GM23338 (cell line): Measurements from ENCODE around the gene BCL2L12. TPM values are rescaled to one million over a fixed set of nuclear protein-coding genes. Genes with fewer than 3 reads are reported as not detected.

ENCODE experiments used
- ATAC-seq: fragments of 200-7000 bp; cut with Tn5 transposase; 3 replicates; pipeline ENCODE4 v1.9.1; 2020
- DNase-seq: peaks from one replicate; pipeline ENCODE4 v3.0.0-alpha.2; 2015; ENCODE audit warnings: low spot score
- H2AFZ ChIP-seq: fragments of 200-600 bp; sonication (generic); 2 replicates; pipeline ENCODE4 v1.8.0; 2016; ENCODE audit warnings: antibody characterized with exemption, mild to moderate bottlenecking, moderate library complexity
- H3F3A ChIP-seq: fragments of 200-600 bp; sonication (generic); replicated peaks from 2 replicates; pipeline ENCODE4 v1.8.0; 2017; ENCODE audit warnings: antibody characterized with exemption, mixed run types, low read depth
- H3K27ac ChIP-seq: fragments of 200-600 bp; sonication (generic); 2 replicates; pipeline ENCODE4 v1.6.1; 2016; ENCODE audit warnings: low read depth
- H3K27me3 ChIP-seq: fragments of 200-600 bp; sonication (generic); 2 replicates; pipeline ENCODE4 v1.8.0; 2016; ENCODE audit warnings: mild to moderate bottlenecking, mixed run types, moderate library complexity; ENCODE audit not compliant: insufficient read depth
- H3K36me3 ChIP-seq: fragments of 200-600 bp; sonication (generic); 2 replicates; pipeline ENCODE4 v1.8.0; 2016; ENCODE audit warnings: mild to moderate bottlenecking; ENCODE audit not compliant: insufficient read depth
- H3K4me1 ChIP-seq: fragments of 200-600 bp; sonication (generic); 2 replicates; pipeline ENCODE4 v1.8.0; 2016; ENCODE audit warnings: mild to moderate bottlenecking, moderate library complexity; ENCODE audit not compliant: insufficient read depth
- H3K4me2 ChIP-seq: fragments of 200-600 bp; sonication (generic); 2 replicates; pipeline ENCODE4 v1.7.1; 2017; ENCODE audit warnings: mixed run types
- H3K4me3 ChIP-seq: fragments of 200-600 bp; sonication (generic); 2 replicates; pipeline ENCODE4 v1.6.1; 2016; ENCODE audit warnings: mixed run types
- H3K79me2 ChIP-seq: fragments of 200-600 bp; sonication (generic); replicated peaks from 2 replicates; pipeline ENCODE4 v1.8.0; 2017; ENCODE audit warnings: mild to moderate bottlenecking; ENCODE audit not compliant: insufficient read depth
- H3K9me2 ChIP-seq: fragments of 200-600 bp; sonication (generic); 2 replicates; pipeline ENCODE4 v1.8.0; 2017; ENCODE audit not compliant: insufficient read depth
- H4K20me1 ChIP-seq: fragments of 200-600 bp; sonication (generic); replicated peaks from 2 replicates; pipeline ENCODE4 v1.8.0; 2017; ENCODE audit warnings: mild to moderate bottlenecking; ENCODE audit not compliant: insufficient read depth
- H3K27ac Mint-ChIP-seq: 2 replicates; pipeline ENCODE4 v1.8.0; 2020; ENCODE audit warnings: inconsistent platforms, mild to moderate bottlenecking, moderate library complexity, mixed read lengths
- H3K27me3 Mint-ChIP-seq: 3 replicates; pipeline ENCODE4 v1.8.0; 2022; ENCODE audit warnings: low read depth, mild to moderate bottlenecking, moderate library complexity, mixed read lengths, inconsistent platforms; ENCODE audit not compliant: insufficient read depth, poor library complexity
- H3K36me3 Mint-ChIP-seq: 3 replicates; pipeline ENCODE4 v1.8.0; 2021; ENCODE audit warnings: low read depth, mild to moderate bottlenecking, inconsistent platforms, moderate library complexity, mixed read lengths
- H3K4me1 Mint-ChIP-seq: 3 replicates; pipeline ENCODE4 v1.8.0; 2020; ENCODE audit warnings: mild to moderate bottlenecking, inconsistent platforms, mixed read lengths
- H3K4me3 Mint-ChIP-seq: 3 replicates; pipeline ENCODE4 v1.8.0; 2021; ENCODE audit warnings: moderate library complexity, mild to moderate bottlenecking, inconsistent platforms, mixed read lengths
- H3K9me3 Mint-ChIP-seq: 3 replicates; pipeline ENCODE4 v1.8.0; 2020; ENCODE audit warnings: moderate library complexity, mild to moderate bottlenecking, inconsistent platforms, mixed read lengths
- CREB1 ChIP-seq: fragments of 250-450 bp; sonication (Bioruptor Pico); IDR thresholded peaks from 2 replicates; pipeline ENCODE4 v1.5.0; 2020; ENCODE audit warnings: low read depth, mild to moderate bottlenecking, moderate library complexity
- CTCF ChIP-seq, 2 experiments: fragments of 200-600 bp in 1 of 2; sonication (generic) in 1 of 2; conservative IDR thresholded peaks; 2 replicates each; pipeline versions ENCODE4 v1.5.1 to v1.6.1; 2016 to 2017; ENCODE audit warnings: antibody characterized with exemption in 2 of 2, low read depth in 2 of 2, mild to moderate bottlenecking in 2 of 2, moderate library complexity in 1 of 2
- ETS1 ChIP-seq: IDR thresholded peaks from 2 replicates; pipeline ENCODE4 v1.6.1; 2016; ENCODE audit warnings: antibody characterized with exemption
- NANOG ChIP-seq: IDR thresholded peaks from 2 replicates; pipeline ENCODE4 v1.6.1; 2016; ENCODE audit warnings: antibody characterized with exemption, borderline replicate concordance
- POLR2AphosphoS5 ChIP-seq: IDR thresholded peaks from 2 replicates; pipeline ENCODE4 v1.6.1; 2016; ENCODE audit warnings: antibody characterized with exemption, low read depth
- STAT1 ChIP-seq: IDR thresholded peaks from one replicate; pipeline ENCODE4 v1.6.1; 2016; ENCODE audit warnings: antibody characterized with exemption; ENCODE audit not compliant: unreplicated experiment
- ZNF331 ChIP-seq: fragments of 250-450 bp; sonication (Bioruptor Pico); IDR thresholded peaks from 2 replicates; pipeline ENCODE4 v1.5.0; 2020; ENCODE audit warnings: low read depth, mild to moderate bottlenecking, moderate library complexity
- ZNF462 ChIP-seq: fragments of 250-450 bp; sonication (Bioruptor Pico); IDR thresholded peaks from 2 replicates; pipeline ENCODE4 v1.5.0; 2020; ENCODE audit warnings: mild to moderate bottlenecking, moderate library complexity
- polyA plus RNA-seq: library from polyadenylated mRNA; unstranded; fragments of >200 nt; fragmentation: Nextera tagmentation; extraction: Ambion mirVana; gene quantifications from 2 replicates; pipeline ENCODE4 v1.2.1, GENCODE V29; 2016
- total RNA-seq: library from RNA; depleted of rRNA; stranded (reverse); fragments of >200 nt; shearing (Covaris generic); gene quantifications from 2 replicates; pipeline ENCODE4 v1.2.3, GENCODE V29; 2014
- TF ChIP-seq, protein P1 (sequence below): IDR thresholded peaks from one replicate; pipeline ENCODE4 v1.6.1; 2018; ENCODE audit warnings: antibody characterized with exemption; ENCODE audit not compliant: unreplicated experiment

The BCL2L12 gene
- total and polyA plus RNA-seq, 2 experiments from 2014 or later, result 61.3 to 102 TPM

DNA sequence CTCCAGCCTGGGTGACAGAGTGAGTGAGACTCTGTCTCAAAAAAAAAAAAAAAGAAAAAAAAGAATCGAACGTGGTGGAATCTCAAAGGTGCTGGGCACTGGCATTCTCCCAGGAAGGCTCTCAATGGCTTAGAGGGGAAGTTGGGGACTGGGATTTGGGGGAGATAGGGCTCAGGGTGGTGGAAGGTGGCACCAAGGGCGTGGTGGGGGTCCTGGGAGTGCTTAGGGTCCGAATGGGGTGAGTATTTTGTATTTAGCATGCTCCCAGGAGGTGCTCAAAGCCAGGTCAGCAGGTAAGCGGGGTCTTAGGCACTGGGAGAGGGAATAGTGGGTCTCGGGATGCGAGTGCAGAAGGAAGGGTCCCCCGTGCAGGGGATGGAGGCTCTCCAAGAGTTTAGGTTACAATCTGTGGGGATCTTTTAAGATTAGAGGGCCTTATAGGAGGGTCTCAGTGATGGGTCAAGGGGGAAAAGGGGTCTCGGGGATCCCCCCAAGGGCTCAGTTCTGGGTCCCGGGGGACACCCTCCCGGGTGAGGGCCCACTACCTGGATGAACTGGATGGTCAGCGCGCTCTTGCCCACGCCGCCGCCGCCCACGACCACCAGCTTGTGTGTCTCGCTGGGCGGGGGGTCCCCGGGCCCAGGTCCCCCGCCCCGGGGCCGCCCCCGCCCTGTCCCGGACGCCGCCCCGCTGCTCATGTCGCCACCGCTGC is 26.2 kb upstream of the BCL2L12 start:
- no peak overlapping the region for H2AFZ ChIP-seq
- no peak overlapping the region for H3K27ac ChIP-seq
- peaks cover 49% of the 10 kb centered on the region for H3K27me3 Mint-ChIP-seq
- no peaks in the 10 kb centered on the region for H3K36me3 ChIP-seq
- H3K79me2 ChIP-seq, result peaks cover 23% of the 10 kb centered on the region
- H4K20me1 ChIP-seq, result peaks cover 13% of the 10 kb centered on the region
- peak overlapping the region; percentile 70 for H3K4me2 ChIP-seq
- peaks cover 2% of the 10 kb centered on the region; the same call in 1 of the 3 replicates for H3K36me3 Mint-ChIP-seq
- no peak overlapping the region for H3K27ac Mint-ChIP-seq
- H3K4me3 ChIP-seq, result peak overlapping the region; percentile 49
- peaks cover 48% of the 10 kb centered on the region for H3K4me1 ChIP-seq
- peaks cover 2% of the 10 kb centered on the region; the same call in 1 of the 3 replicates for H3K9me3 Mint-ChIP-seq
- H3K27me3 ChIP-seq, result peaks cover 11% of the 10 kb centered on the region; the same call in 1 of the 2 replicates
- H3F3A ChIP-seq, result peaks cover 27% of the 10 kb centered on the region
- no peaks in the 10 kb centered on the region for H3K9me2 ChIP-seq
- H3K4me1 Mint-ChIP-seq, result peaks cover 68% of the 10 kb centered on the region
- no peak for ATAC-seq
- DNase-seq, result peak; percentile 21
- no peak for TF ChIP-seq CREB1 (CRISPR knock-in tag)
- TF ChIP-seq ZNF331 (CRISPR knock-in tag), result no peak
- no peak for TF ChIP-seq ZNF462
- TF ChIP-seq STAT1, result no peak
- TF ChIP-seq POLR2AphosphoS5, result no peak
- no peak for TF ChIP-seq NANOG
- no peak for TF ChIP-seq CTCF (conservative IDR thresholded peaks at IDR 0.05; ENCODE audit: low read depth in 2 of 2)
- TF ChIP-seq ETS1, result no peak
- TF ChIP-seq, protein P1, sequence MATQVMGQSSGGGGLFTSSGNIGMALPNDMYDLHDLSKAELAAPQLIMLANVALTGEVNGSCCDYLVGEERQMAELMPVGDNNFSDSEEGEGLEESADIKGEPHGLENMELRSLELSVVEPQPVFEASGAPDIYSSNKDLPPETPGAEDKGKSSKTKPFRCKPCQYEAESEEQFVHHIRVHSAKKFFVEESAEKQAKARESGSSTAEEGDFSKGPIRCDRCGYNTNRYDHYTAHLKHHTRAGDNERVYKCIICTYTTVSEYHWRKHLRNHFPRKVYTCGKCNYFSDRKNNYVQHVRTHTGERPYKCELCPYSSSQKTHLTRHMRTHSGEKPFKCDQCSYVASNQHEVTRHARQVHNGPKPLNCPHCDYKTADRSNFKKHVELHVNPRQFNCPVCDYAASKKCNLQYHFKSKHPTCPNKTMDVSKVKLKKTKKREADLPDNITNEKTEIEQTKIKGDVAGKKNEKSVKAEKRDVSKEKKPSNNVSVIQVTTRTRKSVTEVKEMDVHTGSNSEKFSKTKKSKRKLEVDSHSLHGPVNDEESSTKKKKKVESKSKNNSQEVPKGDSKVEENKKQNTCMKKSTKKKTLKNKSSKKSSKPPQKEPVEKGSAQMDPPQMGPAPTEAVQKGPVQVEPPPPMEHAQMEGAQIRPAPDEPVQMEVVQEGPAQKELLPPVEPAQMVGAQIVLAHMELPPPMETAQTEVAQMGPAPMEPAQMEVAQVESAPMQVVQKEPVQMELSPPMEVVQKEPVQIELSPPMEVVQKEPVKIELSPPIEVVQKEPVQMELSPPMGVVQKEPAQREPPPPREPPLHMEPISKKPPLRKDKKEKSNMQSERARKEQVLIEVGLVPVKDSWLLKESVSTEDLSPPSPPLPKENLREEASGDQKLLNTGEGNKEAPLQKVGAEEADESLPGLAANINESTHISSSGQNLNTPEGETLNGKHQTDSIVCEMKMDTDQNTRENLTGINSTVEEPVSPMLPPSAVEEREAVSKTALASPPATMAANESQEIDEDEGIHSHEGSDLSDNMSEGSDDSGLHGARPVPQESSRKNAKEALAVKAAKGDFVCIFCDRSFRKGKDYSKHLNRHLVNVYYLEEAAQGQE, result no peak
- H3K4me3 Mint-ChIP-seq, result peak overlapping the region; percentile 97
